HEK293T (cell line): ENCODE measurements around the gene HARBI1.

ENCODE experiments used
- CTCF ChIA-PET: fragments of 350-600 bp; formaldehyde crosslinking; extraction: SDS; loops from one replicate; lab custom pipeline; 2021; ENCODE audit warnings: antibody characterized with exemption, inconsistent platforms; lab: Yijun Ruan, JAX
- POLR2A ChIA-PET: fragments of 350-600 bp; formaldehyde crosslinking; extraction: SDS; loops from one replicate; lab custom pipeline; 2020; ENCODE audit warnings: antibody characterized with exemption, inconsistent platforms; lab: Yijun Ruan, JAX
- DNase-seq: peaks from one replicate; pipeline ENCODE4 v3.0.0; 2012; ENCODE audit warnings: mixed read lengths; ENCODE audit errors: extremely low spot score
- ARNT ChIP-seq: fragments of 450-650 bp; IDR thresholded peaks from 2 replicates; pipeline ENCODE4 v1.6.1; 2017; ENCODE audit warnings: mild to moderate bottlenecking
- BHLHE40 ChIP-seq: fragments of 450-650 bp; IDR thresholded peaks from 2 replicates; pipeline ENCODE4 v1.6.1; 2016; ENCODE audit warnings: mild to moderate bottlenecking, moderate library complexity, borderline replicate concordance
- CTBP1 ChIP-seq: fragments of 450-650 bp; IDR thresholded peaks from 2 replicates; pipeline ENCODE4 v1.6.1; 2016; ENCODE audit warnings: borderline replicate concordance
- ELF4 ChIP-seq: fragments of 450-650 bp; IDR thresholded peaks from 2 replicates; pipeline ENCODE4 v1.6.1; 2017; ENCODE audit warnings: antibody characterized with exemption
- FOXA1 ChIP-seq: fragments of 450-650 bp; IDR thresholded peaks from 2 replicates; pipeline ENCODE4 v1.6.1; 2016; ENCODE audit warnings: mild to moderate bottlenecking
- FOXK2 ChIP-seq: fragments of 450-650 bp; IDR thresholded peaks from 2 replicates; pipeline ENCODE4 v1.6.1; 2016; ENCODE audit warnings: mild to moderate bottlenecking
- FOXM1 ChIP-seq: fragments of 450-650 bp; IDR thresholded peaks from 2 replicates; pipeline ENCODE4 v1.6.1; 2017; ENCODE audit warnings: mild to moderate bottlenecking, borderline replicate concordance
- HDGF ChIP-seq: fragments of 450-650 bp; IDR thresholded peaks from 2 replicates; pipeline ENCODE4 v1.6.1; 2017; ENCODE audit warnings: antibody characterized with exemption, borderline replicate concordance
- L3MBTL2 ChIP-seq: fragments of 450-650 bp; conservative IDR thresholded peaks from 2 replicates; pipeline ENCODE4 v1.6.1; 2016; ENCODE audit warnings: mild to moderate bottlenecking
- LEF1 ChIP-seq: fragments of 450-650 bp; IDR thresholded peaks from 2 replicates; pipeline ENCODE4 v1.6.1; 2017; ENCODE audit warnings: mild to moderate bottlenecking, borderline replicate concordance
- NFRKB ChIP-seq: fragments of 450-650 bp; IDR thresholded peaks from 2 replicates; pipeline ENCODE4 v1.6.1; 2016; ENCODE audit warnings: mild to moderate bottlenecking, moderate library complexity
- PKNOX1 ChIP-seq: fragments of 450-650 bp; IDR thresholded peaks from 2 replicates; pipeline ENCODE4 v1.6.1; 2016
- SP1 ChIP-seq: fragments of 450-650 bp; IDR thresholded peaks from 2 replicates; pipeline ENCODE4 v1.6.1; 2017
- SUZ12 ChIP-seq: fragments of 450-650 bp; IDR thresholded peaks from 2 replicates; pipeline ENCODE4 v1.6.1; 2016; ENCODE audit warnings: mild to moderate bottlenecking
- TARDBP ChIP-seq: fragments of 450-650 bp; IDR thresholded peaks from 2 replicates; pipeline ENCODE4 v1.6.1; 2016
- ZNF384 ChIP-seq: fragments of 450-650 bp; IDR thresholded peaks from 2 replicates; pipeline ENCODE4 v1.6.1; 2016

HARBI1 gene

DNA sequence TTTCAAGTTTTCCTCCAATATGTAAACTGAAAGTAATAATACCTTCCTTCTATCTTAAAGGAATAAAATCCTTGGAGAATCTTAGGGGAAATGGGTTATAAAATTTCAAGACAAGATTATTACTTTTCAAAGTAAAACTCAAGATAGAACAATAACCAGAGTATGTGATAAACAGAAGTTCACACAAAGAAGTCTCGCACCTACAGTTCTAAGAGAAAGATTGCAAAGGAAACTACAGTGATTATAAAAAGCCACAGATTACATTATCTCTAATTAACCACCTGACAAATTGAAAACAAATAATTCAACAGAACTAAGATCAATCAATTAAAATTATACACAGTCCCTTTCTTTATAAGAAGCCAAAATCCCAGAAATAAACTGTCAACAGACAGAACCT, 57.2 kb downstream of the HARBI1 start:
- POLR2A ChIA-PET = no interaction called here
- CTCF ChIA-PET = no interaction called here
- no peak for DNase-seq
- TF ChIP-seq FOXM1 (no peak), L3MBTL2 (no peak), SP1 (no peak), CTBP1 (no peak), ARNT (no peak), ZNF384 (no peak)

GRCh38 chr11:46557684-46558151, 59.3 kb downstream of the HARBI1 start:
- no peak for DNase-seq
- TF ChIP-seq L3MBTL2 (no peak), FOXK2 (no peak), ELF4 (no peak), NFRKB (no peak), CTBP1 (no peak), LEF1 (no peak), SP1 (no peak), BHLHE40 (no peak), HDGF (no peak), FOXA1 (no peak), SUZ12 (no peak), ARNT (no peak), TARDBP (no peak), ZNF384 (no peak), PKNOX1 (no peak), FOXM1 (no peak)
- CTCF ChIA-PET = interaction anchor here (0.6 kb wide), 1 partner anchor 28 kb away, joined by 3 read pairs; no protein-coding TSS in a partner anchor
- POLR2A ChIA-PET = no interaction called here

- no peak for DNase-seq
- no peak for TF ChIP-seq ZNF384
- no peak for TF ChIP-seq TARDBP
- no peak for TF ChIP-seq CTBP1
- CTCF ChIA-PET = interaction anchor here (1.2 to 1.3 kb wide), 2 partner anchors 13 to 166 kb away, joined by 3 to 4 read pairs; no protein-coding TSS in a partner anchor
- POLR2A ChIA-PET = interaction anchor here (0.5 to 1.5 kb wide), 2 partner anchors 25 to 38 kb away, joined by 3 read pairs; partner anchors contain the start of gene AMBRA1
These were observed 61.6 kb downstream of the HARBI1 start for GRCh38 chr11:46555267-46556054.

- no peak for DNase-seq
- 0 out of 2 replicates have a peak, but pooled peaks have one; percentile 8 for TF ChIP-seq CTBP1
- TF ChIP-seq BHLHE40 = no peak
- no peak for TF ChIP-seq SP1
- TF ChIP-seq ZNF384 = peak; percentile 84
- ChIA-PET POLR2A (interaction anchor here (1.0 kb wide), 1 partner anchor 39 kb away, joined by 5 read pairs; the partner anchor contains the start of gene AMBRA1), CTCF (interaction anchor here (1.2 to 1.3 kb wide), 3 partner anchors 12 to 165 kb away, joined by 3 to 6 read pairs (median 4); no protein-coding TSS in a partner anchor)
These were observed 62.5 kb downstream of the HARBI1 start for GRCh38 chr11:46554213-46555147.

- ChIA-PET CTCF (interaction anchor here (1.3 kb wide), 1 partner anchor 24 kb away, joined by 6 read pairs; no protein-coding TSS in a partner anchor), POLR2A (interaction anchor here (1.0 kb wide), 1 partner anchor 40 kb away, joined by 5 read pairs; the partner anchor contains the start of gene AMBRA1)
- DNase-seq = no peak
- TF ChIP-seq ZNF384 (no peak), PKNOX1 (peak; percentile 64)
These were observed 63.2 kb downstream of the HARBI1 start for GRCh38 chr11:46553814-46554212.
